Neural progenitor cell (in vitro differentiated cells): ENCODE measurements around the gene TET2.

ENCODE experiments used
- CTCF ChIP-seq: fragments of 200-600 bp; sonication (generic); IDR thresholded peaks from 2 replicates; pipeline ENCODE4 v1.5.1; 2017; ENCODE audit warnings: antibody characterized with exemption, mild to moderate bottlenecking
- EZH2phosphoT487 ChIP-seq: fragments of 200-600 bp; sonication (generic); IDR thresholded peaks from 2 replicates; pipeline ENCODE4 v1.6.1; 2017; ENCODE audit warnings: antibody characterized with exemption

GRCh38 chr4:105248613-105249012 is 101.9 kb downstream of the TET2 start:
- TF ChIP-seq CTCF (no peak), EZH2phosphoT487 (no peak)
